H9 (cell line): ENCODE results near the gene SLC44A2. TPM values are rescaled to one million over a fixed set of nuclear protein-coding genes. Genes with fewer than 3 reads are reported as not detected.

Source experiments
- DNase-seq: peaks from one replicate; pipeline ENCODE4 v3.0.0-alpha.2; 2017
- H2AFZ ChIP-seq: one replicate; pipeline ENCODE4 v1.6.1; 2013; ENCODE audit warnings: mild to moderate bottlenecking, low read length, control low read depth, moderate library complexity
- H2AK5ac ChIP-seq: 2 replicates; pipeline ENCODE4 v1.6.1; 2013; ENCODE audit warnings: low read length, control low read depth, mixed read lengths; ENCODE audit not compliant: insufficient read length
- H2BK120ac ChIP-seq: one replicate; pipeline ENCODE4 v1.6.1; 2013; ENCODE audit warnings: low read depth, mild to moderate bottlenecking, low read length, control low read depth, inconsistent platforms; ENCODE audit not compliant: poor library complexity, severe bottlenecking
- H2BK12ac ChIP-seq: 2 replicates; pipeline ENCODE4 v1.6.1; 2013; ENCODE audit warnings: low read length, control low read depth, mixed read lengths, low read depth; ENCODE audit not compliant: insufficient read length
- H2BK15ac ChIP-seq: 2 replicates; pipeline ENCODE4 v1.6.1; 2013; ENCODE audit warnings: low read depth, low read length, control low read depth
- H2BK20ac ChIP-seq: one replicate; pipeline ENCODE4 v1.6.1; 2013; ENCODE audit warnings: low read depth, mild to moderate bottlenecking, low read length, control low read depth, inconsistent platforms; ENCODE audit not compliant: poor library complexity, severe bottlenecking
- H2BK5ac ChIP-seq: 2 replicates; pipeline ENCODE4 v1.6.1; 2013; ENCODE audit warnings: low read length, control low read depth, mixed read lengths; ENCODE audit not compliant: insufficient read length
- H3K14ac ChIP-seq: 2 replicates; pipeline ENCODE4 v1.6.1; 2013; ENCODE audit warnings: low read length, control low read depth; ENCODE audit not compliant: insufficient read depth
- H3K18ac ChIP-seq: 2 replicates; pipeline ENCODE4 v1.6.1; 2013; ENCODE audit warnings: low read depth, mild to moderate bottlenecking, mixed read lengths, low read length, control low read depth; ENCODE audit not compliant: insufficient read length
- H3K23ac ChIP-seq: 2 replicates; pipeline ENCODE4 v1.6.1; 2013; ENCODE audit warnings: low read length, control low read depth, mixed read lengths, low read depth; ENCODE audit not compliant: insufficient read length
- H3K23me2 ChIP-seq: 2 replicates; pipeline ENCODE4 v1.6.1; 2013; ENCODE audit warnings: low read depth, mild to moderate bottlenecking, mixed read lengths, low read length, control low read depth; ENCODE audit not compliant: insufficient read length, poor library complexity, severe bottlenecking
- H3K27ac ChIP-seq: 2 replicates; pipeline ENCODE4 v1.5.1; 2013; ENCODE audit warnings: low read length, control low read depth, mixed read lengths, low read depth; ENCODE audit not compliant: insufficient read length
- H3K27me3 ChIP-seq: 2 replicates; pipeline ENCODE4 v1.6.1; 2013; ENCODE audit warnings: low read length, control low read depth, inconsistent platforms; ENCODE audit not compliant: insufficient read depth
- H3K4ac ChIP-seq: 2 replicates; pipeline ENCODE4 v1.6.1; 2013; ENCODE audit warnings: low read depth, mild to moderate bottlenecking, control low read depth, inconsistent platforms, low read length, moderate library complexity
- H3K4me1 ChIP-seq: 2 replicates; pipeline ENCODE4 v1.6.1; 2013; ENCODE audit warnings: low read length, control low read depth, inconsistent platforms; ENCODE audit not compliant: insufficient read depth
- H3K4me2 ChIP-seq: 2 replicates; pipeline ENCODE4 v1.6.1; 2013; ENCODE audit warnings: low read length, control low read depth, mixed read lengths; ENCODE audit not compliant: insufficient read length, insufficient read depth
- H3K56ac ChIP-seq: 2 replicates; pipeline ENCODE4 v1.6.1; 2013; ENCODE audit warnings: low read depth, mild to moderate bottlenecking, mixed read lengths, low read length, control low read depth; ENCODE audit not compliant: insufficient read length
- H3K79me1 ChIP-seq: 2 replicates; pipeline ENCODE4 v1.6.1; 2013; ENCODE audit warnings: low read depth, mild to moderate bottlenecking, moderate library complexity, low read length, control low read depth, inconsistent platforms; ENCODE audit not compliant: insufficient read depth, poor library complexity, severe bottlenecking
- H3K79me2 ChIP-seq: 2 replicates; pipeline ENCODE4 v1.6.1; 2013; ENCODE audit warnings: low read length, control low read depth, inconsistent platforms; ENCODE audit not compliant: insufficient read depth
- H3K9ac ChIP-seq: 2 replicates; pipeline ENCODE4 v1.6.1; 2013; ENCODE audit warnings: low read length, control low read depth, mixed read lengths; ENCODE audit not compliant: insufficient read length; ENCODE audit errors: extremely low read depth
- H3K9me3 ChIP-seq: one replicate; pipeline ENCODE4 v1.6.1; 2013; ENCODE audit warnings: low read depth, low read length, inconsistent platforms; ENCODE audit not compliant: control insufficient read depth
- H3T11ph ChIP-seq: one replicate; pipeline ENCODE4 v1.6.1; 2013; ENCODE audit warnings: mild to moderate bottlenecking, low read length, control low read depth, inconsistent platforms
- H4K20me1 ChIP-seq: one replicate; pipeline ENCODE4 v1.6.1; 2013; ENCODE audit not compliant: control insufficient read depth, insufficient read length, insufficient read depth
- H4K5ac ChIP-seq: 2 replicates; pipeline ENCODE4 v1.6.1; 2013; ENCODE audit warnings: low read depth, mild to moderate bottlenecking, mixed read lengths, low read length, control low read depth; ENCODE audit not compliant: insufficient read length
- H4K8ac ChIP-seq: replicated peaks from 2 replicates; pipeline ENCODE4 v1.6.1; 2013; ENCODE audit warnings: low read length, control low read depth, mixed read lengths, low read depth; ENCODE audit not compliant: insufficient read length
- H4K91ac ChIP-seq: 2 replicates; pipeline ENCODE4 v1.6.1; 2013; ENCODE audit warnings: low read depth, mild to moderate bottlenecking, moderate library complexity, mixed read lengths, low read length, control low read depth; ENCODE audit not compliant: insufficient read length
- H3K27ac Mint-ChIP-seq, 3 experiments: 2 replicates in 2 of 3; 3 replicates in 1 of 3; pipeline ENCODE4 v1.8.0; 2020 to 2021; ENCODE audit warnings: mixed read lengths in 3 of 3, mild to moderate bottlenecking in 1 of 3, moderate library complexity in 1 of 3
- H3K27me3 Mint-ChIP-seq: 2 replicates; pipeline ENCODE4 v1.8.0; 2021; ENCODE audit warnings: low read depth, mild to moderate bottlenecking, moderate library complexity, mixed read lengths
- H3K36me3 Mint-ChIP-seq, 3 experiments: 2 replicates in 2 of 3; 3 replicates in 1 of 3; pipeline ENCODE4 v1.8.0; 2020 to 2021; ENCODE audit warnings: low read depth in 3 of 3, mixed read lengths in 3 of 3; ENCODE audit not compliant: insufficient read depth in 1 of 3
- H3K4me1 Mint-ChIP-seq, 2 experiments: 2 replicates each; pipeline ENCODE4 v1.8.0; 2020; ENCODE audit warnings: mixed read lengths in 2 of 2
- H3K4me3 Mint-ChIP-seq, 2 experiments: 2 replicates in 1 of 2; 3 replicates in 1 of 2; pipeline ENCODE4 v1.8.0; 2020 to 2021; ENCODE audit warnings: mild to moderate bottlenecking in 2 of 2, mixed read lengths in 2 of 2, moderate library complexity in 1 of 2
- H3K9me3 Mint-ChIP-seq, 2 experiments: 2 replicates in 1 of 2; 3 replicates in 1 of 2; pipeline ENCODE4 v1.8.0; 2020; ENCODE audit warnings: mild to moderate bottlenecking in 2 of 2, mixed read lengths in 2 of 2, moderate library complexity in 1 of 2
- CTCF ChIP-seq: fragments of 200-600 bp; sonication (generic); conservative IDR thresholded peaks from 3 replicates; pipeline ENCODE4 v1.8.0; 2021; ENCODE audit warnings: antibody characterized with exemption, mild to moderate bottlenecking
- WGBS: extraction: QIAGEN DNeasy Blood & Tissue Kit; methylation state at CpG from one replicate; pipeline ENCODE4 v1.1.7; 2013; ENCODE audit warnings: missing lambda C conversion rate, low lambda C conversion rate, mixed read lengths; ENCODE audit not compliant: insufficient read length; ENCODE audit errors: extremely low coverage; 5-methylcytosine and 5-hydroxymethylcytosine counted together
- total RNA-seq: library from RNA; stranded (reverse); gene quantifications from 2 replicates; pipeline ENCODE4 v1.2.1, GENCODE V29; 2021

Gene SLC44A2
- total RNA-seq, 1 experiment from 2014 or later, result 121 TPM

DNA sequence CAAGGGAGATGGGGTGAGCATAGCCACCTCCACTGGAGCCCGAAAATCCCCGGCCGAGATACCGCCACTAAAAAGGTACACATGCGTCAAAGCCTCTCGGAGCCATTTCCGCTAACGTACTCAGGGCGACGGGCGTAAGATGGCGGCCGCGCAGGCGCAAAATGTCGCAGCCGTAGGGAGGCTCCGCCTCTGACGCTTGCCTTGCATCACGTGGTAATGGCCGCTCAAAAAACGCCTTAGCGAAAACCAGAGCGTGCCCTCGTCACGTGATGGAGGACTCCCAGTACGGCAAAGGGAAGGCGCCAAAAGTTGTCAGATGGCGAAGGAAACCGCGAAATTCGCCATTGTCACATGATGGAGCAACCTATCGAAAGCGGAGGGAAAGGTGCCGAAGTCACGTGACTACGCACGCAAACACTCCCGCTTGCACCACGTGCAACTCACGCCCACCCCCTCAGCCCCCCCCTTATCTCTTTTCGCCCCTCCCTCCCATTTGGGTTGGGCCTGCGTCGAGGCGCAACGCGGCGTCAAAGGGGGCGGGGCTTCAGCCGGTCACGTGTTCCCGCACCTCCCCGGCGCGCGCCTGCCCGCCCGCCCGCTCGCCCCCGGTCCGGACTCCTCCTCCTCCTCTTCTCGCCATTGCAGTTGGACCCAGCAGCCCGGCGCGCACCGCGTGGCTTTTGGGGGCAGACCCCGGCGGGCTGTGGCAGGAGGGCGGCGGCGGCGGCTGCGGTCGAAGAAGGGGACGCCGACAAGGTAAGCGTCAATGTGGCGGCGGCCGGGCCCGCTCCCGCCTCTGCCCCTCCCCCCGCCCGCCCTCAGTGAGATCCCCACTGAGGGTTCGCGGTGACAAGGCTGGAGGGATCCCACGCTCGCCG lies 28.6 kb downstream of the SLC44A2 start, which contains the start of gene ILF3:
Gene ILF3, plus strand, starts transcription at position 615 of the 878 bp plus-strand sequence. CDS start 16,260 bp downstream, outside the sequence.
- Histone ChIP-seq H3K9me3 (no peaks in the 10 kb centered on the region), H3K14ac (peak within 1 kb of the TSS; percentile 95), H4K8ac (no peak within 1 kb of the TSS), H3K4me1 (no peaks in the 10 kb centered on the region; the same call in 1 of the 2 replicates), H2BK12ac (no peak within 1 kb of the TSS), H3K4ac (peak within 1 kb of the TSS; percentile 56; the same call in 1 of the 2 replicates), H3K23me2 (peaks cover 6% of the 10 kb centered on the region), H3K23ac (no peak within 1 kb of the TSS), H2BK120ac (peak within 1 kb of the TSS; percentile 78), H3T11ph (peak within 1 kb of the TSS; percentile 69), H3K56ac (peak within 1 kb of the TSS; percentile 60), H3K4me2 (peak within 1 kb of the TSS; percentile 94), H2BK15ac (no peak within 1 kb of the TSS), H4K5ac (peak within 1 kb of the TSS; percentile 94), H3K79me2 (peaks cover 43% of the 10 kb centered on the region), H3K79me1 (no peaks in the 10 kb centered on the region), H3K27ac (peak within 1 kb of the TSS; percentile 75), H2AK5ac (peak within 1 kb of the TSS; percentile 58), H3K18ac (peak within 1 kb of the TSS; percentile 98), H2BK20ac (no peak within 1 kb of the TSS), H3K9ac (peak within 1 kb of the TSS; percentile 100), H2BK5ac (peak within 1 kb of the TSS; percentile 67), H3K27me3 (no peaks in the 10 kb centered on the region), H4K20me1 (no peaks in the 10 kb centered on the region), H2AFZ (no peak within 1 kb of the TSS), H4K91ac (peak within 1 kb of the TSS; percentile 75)
- peak within 1 kb of the TSS; percentile 93 to 96 for H3K4me3 Mint-ChIP-seq
- peaks cover 4% of the 10 kb centered on the region; the same call in 1 of the 2 replicates for H3K27me3 Mint-ChIP-seq
- peaks cover 31 to 48% (median 45%) of the 10 kb centered on the region in 3 experiments for H3K36me3 Mint-ChIP-seq
- H3K27ac Mint-ChIP-seq, result peak within 1 kb of the TSS; percentile 99 to 100 (median 99)
- peak; percentile 100 for DNase-seq
- no CpG with 5 or more reads among the region's 91 CpGs for WGBS
- no peak for TF ChIP-seq CTCF
- H3K9me3 Mint-ChIP-seq, result no peaks in the 10 kb centered on the region; a peak in 1 of 5 replicates
- peaks cover 16 to 33% of the 10 kb centered on the region in 2 experiments for H3K4me1 Mint-ChIP-seq
